ENCODE data around the gene ABCF2.

DNA sequence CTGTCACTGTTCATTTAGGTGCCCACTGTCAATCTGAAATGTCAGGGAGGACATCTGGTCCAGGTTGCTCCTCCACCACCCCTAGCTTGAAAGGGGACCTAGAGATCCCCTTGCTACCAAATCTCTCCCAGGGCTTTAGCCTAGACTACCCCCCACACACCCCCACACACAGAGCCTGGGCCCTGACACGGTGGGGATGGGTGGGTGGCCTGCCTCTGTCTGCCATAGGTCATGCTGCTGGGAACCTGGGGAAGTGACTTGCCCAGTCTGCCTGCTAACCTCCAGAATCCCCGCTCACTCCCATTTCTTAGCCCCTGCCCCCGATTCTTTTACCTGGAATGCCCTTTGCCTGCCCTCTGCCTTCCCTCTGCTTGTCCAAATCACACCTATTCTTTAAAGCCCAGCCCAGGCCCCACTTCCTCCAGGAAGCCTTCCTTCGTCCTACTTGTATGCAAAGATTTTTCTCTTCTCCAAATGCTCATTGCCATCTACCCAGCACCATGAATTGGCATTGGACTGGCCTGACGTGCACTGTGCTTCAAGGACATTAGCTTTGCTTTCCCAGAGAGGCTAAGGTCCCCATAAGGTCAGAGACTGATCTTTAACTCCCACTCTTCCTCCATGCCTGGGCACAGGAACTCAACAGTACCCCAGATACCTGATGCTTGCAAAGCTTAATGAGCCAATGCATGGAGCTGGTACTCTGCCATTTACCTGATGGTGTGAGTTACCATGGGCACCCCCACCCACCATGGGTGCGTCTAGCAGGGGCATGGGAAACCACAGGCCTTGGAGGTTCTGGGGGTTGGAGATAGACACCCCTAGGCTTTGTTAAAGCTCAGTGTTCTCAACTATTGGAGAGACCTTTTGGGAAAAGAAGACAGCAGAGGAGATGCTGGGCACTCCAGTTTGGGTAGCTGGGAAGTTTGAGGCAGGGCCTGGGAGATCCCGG, 23.5 kb upstream of the ABCF2 start:
- TF ChIP-seq, protein P1, sequence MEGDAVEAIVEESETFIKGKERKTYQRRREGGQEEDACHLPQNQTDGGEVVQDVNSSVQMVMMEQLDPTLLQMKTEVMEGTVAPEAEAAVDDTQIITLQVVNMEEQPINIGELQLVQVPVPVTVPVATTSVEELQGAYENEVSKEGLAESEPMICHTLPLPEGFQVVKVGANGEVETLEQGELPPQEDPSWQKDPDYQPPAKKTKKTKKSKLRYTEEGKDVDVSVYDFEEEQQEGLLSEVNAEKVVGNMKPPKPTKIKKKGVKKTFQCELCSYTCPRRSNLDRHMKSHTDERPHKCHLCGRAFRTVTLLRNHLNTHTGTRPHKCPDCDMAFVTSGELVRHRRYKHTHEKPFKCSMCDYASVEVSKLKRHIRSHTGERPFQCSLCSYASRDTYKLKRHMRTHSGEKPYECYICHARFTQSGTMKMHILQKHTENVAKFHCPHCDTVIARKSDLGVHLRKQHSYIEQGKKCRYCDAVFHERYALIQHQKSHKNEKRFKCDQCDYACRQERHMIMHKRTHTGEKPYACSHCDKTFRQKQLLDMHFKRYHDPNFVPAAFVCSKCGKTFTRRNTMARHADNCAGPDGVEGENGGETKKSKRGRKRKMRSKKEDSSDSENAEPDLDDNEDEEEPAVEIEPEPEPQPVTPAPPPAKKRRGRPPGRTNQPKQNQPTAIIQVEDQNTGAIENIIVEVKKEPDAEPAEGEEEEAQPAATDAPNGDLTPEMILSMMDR (IDR thresholded peaks at IDR 0.05), result no peak
- no peak for TF ChIP-seq POLR2A (IDR thresholded peaks at IDR 0.05)
